Suppressor macrophage treated with lipopolysaccharide for 4 hours (primary cell): ENCODE results near the gene SPEM2.

Source experiments
- DNase-seq: peaks from one replicate; pipeline ENCODE4 v3.0.0-alpha.2; 2020

SPEM2 gene

DNA sequence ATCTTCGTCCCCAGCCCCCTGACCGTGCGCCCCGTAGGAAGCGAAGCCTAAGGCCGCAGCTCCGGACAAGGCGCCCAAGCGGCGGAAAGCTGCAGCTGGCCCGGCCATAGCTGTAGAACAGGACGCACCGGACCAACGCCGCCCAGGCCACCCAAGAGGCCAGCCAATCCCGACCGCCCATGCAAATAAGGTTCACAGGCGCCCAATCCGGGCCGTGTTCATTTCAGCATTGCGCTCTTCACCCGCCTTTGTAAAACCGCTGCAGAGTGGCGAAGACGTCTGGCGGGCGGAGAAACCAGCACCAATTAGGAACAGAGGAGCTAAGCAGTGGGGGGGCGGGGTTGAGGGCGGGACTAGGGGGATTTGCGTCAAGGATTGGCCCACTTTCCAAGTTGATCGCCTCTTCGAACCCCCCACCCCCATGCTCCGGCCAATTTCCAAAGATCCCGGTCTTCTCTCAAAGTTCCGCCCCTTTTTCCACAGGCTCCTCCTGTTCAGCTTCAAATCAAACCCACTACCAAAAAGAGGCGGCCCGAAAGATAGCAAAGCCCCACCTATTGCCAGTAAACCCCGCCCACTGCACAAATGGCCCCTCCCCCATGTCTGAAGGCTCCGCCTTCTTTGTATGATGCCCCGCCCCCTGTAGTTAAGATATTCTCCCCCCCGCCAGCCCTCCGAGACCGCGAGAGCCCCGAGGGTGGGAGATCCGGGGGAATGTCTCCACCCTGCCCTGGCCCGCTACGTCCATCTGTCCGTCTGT, 21.3 kb upstream of the SPEM2 start, which contains the start of gene TMEM256:
Gene TMEM256, minus strand, starts transcription at position 121 of the 760 bp plus-strand sequence. Its CDS starts 13 bp downstream, at position 108.
- peak; percentile 99 for DNase-seq

DNA sequence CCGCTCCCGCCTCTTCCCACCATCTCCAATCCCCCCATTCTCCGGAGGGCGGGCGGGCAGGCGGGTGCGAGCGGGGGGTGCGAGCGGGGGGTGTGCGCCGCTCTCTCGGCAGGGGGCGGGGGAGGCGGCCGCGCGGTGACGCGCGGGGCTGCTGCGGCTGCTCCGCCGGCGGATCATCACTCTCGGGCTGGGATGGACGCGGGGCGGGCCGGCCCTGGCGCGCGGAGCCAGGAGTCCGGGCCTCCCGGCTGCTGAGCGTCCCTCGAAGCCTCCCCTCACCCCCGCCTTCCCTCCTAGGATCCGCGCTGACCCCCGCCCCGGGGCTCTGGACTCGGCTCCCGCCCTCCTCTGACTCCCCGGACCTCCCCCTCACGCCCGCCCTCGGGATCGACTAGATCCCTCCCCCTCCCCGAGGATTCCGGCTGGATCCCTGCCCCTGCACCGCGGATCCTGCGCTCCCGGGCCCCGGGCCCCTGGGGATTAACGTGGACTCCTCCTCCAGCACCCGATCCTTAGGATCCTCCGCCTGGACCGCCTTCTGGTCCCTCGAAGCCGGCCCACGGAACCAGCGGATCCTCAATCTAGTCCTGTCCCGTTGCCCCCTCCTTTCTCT, 20.6 kb upstream of the SPEM2 start:
- DNase-seq = peak; percentile 13

DNA sequence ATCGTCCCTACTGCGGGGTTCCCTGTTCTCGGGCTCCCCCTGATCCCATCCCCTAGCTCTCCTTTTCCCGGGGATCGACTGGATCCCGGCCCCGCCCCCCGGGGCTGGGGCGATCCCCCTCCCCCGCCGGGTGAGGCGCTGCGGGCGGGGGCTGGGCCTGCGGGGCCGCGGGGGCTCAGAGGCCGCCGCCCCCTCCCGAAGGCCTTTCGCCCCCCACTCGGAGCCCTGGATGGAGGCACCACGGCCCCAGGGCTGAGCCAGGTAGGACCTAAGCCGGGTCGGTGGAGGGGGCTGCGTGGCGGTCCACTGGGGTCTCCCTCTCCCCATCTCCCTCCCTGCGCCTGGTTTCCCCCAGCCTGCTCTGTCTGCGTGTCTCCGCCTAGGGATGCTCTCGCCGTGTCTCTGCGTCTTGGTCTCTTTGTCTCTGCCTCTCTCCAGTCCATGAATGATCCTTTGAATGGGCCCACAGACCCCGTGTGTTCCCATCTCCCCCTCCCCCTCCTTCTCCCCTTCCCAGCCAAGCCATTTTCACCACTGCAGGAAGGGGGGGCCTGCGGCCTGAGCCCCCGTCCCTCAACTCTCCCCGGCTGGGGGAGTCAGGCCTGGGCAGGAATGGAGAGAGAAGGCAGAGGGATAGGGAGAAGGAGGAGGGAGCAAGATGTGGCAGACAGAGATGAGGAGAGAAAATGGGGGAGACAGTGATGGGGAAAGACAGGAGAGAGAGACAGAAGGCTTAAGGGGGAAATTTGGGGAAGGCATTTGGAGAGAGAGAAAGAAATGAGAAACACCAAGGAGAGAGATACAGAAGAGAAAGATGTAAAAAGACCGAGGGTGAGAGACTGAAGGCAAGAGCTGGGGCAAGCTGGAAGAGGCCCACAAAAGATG, 19.8 kb upstream of the SPEM2 start:
- no peak for DNase-seq

DNA sequence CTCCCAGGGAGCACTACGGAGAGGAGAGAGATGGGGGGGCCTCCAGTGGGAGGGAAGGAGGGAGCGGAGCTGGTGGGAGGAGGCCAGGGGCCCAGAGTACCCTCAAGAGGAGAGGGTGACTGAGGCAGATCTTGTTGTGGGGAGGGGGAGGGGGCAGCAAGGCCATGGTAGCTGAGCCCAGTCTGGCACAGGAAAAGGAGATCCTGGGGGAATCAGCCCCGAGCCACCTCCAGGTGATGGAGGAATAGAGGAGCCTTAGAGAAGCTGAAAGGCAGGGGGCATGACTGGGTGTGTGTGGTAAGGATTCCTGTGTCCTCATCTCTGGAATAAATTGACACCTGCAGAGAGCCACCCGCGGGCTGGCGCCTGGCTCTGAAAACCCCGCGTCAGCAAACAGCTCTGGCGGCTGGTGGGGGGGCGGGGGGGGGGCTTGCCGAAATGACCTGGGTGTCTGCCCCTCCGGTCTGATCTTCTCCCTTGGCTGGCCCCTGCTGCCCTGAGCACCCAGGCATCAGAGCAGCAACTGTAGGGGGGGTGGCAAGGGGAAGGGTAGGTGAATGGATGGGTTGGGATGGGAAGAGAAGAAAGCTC, 19.1 kb upstream of the SPEM2 start:
- no peak for DNase-seq

DNA sequence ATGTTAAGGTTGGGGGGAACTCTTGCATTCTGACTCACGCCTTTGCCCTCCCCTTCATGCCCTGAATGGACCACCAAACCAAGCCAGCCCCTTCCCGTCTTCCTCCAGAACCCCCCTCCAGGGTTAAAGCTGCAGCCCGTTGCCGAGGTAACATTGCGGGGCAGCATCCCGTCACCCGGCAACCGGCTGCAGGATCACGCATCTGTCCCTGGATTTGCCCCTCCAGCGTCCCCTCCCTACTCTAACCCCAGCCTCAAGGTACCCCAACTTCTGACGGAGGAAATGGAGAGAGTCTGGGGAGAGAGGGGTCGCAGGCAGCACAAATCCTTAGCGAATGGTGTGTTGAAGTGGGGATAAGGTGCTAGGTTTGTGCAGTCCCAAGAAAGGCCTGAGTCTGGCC, 18.3 kb upstream of the SPEM2 start:
- no peak for DNase-seq

DNA sequence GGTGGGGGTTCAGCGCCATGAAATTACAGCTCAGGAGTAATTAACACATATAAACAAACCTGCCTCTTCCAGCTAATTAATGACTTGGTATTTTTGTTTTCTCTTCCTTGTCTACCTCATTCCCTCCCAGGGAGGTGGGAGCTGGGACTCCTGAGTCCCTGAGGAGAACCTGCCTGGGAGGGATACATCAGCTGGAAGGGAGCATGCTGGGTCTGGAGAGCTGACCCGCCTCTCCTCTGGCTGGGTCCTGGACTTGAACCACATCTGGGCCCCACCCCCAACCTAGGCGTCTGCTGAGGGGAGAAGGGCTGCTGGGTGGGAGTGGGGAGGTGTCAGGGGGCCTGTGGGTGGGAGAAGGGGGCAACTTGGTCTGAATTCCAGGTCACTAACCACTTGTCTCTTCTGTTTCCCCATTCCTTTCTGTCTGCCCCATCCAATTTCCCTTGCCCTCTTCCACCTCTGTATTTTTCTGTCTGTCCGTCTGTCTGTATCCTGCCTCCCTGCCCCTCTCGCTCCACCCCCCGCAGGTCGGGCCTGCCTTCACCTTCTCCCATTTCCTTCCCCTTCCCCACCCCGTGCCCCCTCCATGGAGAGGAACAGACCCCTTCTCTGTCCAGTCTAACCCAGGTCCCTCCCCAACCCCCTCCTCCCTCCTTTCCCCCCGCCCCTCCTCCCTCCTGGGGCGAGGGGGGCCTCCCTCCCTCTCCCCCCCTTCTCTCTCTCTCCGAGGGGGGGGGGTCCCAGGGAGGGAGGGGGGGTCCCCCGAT, 17.7 kb upstream of the SPEM2 start, which contains the start of gene NLGN2:
Gene NLGN2, plus strand, starts transcription at position 361 of the 767 bp plus-strand sequence. CDS start 411 bp downstream, outside the sequence.
- no peak for DNase-seq

DNA sequence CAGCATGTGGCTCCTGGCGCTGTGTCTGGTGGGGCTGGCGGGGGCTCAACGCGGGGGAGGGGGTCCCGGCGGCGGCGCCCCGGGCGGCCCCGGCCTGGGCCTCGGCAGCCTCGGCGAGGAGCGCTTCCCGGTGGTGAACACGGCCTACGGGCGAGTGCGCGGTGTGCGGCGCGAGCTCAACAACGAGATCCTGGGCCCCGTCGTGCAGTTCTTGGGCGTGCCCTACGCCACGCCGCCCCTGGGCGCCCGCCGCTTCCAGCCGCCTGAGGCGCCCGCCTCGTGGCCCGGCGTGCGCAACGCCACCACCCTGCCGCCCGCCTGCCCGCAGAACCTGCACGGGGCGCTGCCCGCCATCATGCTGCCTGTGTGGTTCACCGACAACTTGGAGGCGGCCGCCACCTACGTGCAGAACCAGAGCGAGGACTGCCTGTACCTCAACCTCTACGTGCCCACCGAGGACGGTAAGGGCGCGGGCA, 17.1 kb upstream of the SPEM2 start:
- DNase-seq = no peak

DNA sequence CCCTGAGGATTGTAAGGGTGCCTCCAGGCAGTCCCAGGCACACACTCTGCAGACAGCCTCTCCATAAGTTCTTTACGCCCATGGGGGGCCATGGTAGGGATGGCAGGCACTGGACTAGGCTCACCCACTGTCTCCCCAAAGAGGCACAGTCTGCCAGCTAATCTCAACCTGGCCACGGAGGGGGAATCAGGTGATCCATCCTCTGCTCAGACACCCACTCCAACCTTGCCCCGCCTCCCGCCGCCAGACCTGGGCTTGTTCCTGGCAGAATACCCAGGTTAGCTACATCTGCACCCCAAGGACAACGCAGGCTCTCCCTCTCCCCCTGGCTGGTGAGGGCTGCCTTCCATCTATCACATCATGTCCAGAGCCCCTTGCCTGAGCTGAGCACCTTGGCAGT, 16.6 kb upstream of the SPEM2 start:
- no peak for DNase-seq

DNA sequence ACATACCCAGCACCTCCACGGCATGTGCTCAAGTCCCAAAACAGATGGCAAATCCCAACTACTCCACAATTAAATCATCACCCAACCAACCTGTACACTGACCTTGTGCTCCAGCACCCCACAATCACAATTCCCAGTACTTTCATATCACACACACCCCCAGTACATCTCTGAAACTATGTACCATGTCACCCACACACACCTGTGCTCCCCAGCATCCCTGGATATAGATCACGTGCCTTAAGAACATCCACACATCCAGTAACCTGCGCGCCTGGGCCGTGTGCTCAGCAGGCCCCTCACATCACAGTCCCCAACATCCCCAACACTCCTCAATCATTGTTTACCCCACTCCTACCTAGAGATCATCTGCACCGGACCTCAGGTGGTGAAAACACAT, 15.7 kb upstream of the SPEM2 start:
- DNase-seq = no peak

DNA sequence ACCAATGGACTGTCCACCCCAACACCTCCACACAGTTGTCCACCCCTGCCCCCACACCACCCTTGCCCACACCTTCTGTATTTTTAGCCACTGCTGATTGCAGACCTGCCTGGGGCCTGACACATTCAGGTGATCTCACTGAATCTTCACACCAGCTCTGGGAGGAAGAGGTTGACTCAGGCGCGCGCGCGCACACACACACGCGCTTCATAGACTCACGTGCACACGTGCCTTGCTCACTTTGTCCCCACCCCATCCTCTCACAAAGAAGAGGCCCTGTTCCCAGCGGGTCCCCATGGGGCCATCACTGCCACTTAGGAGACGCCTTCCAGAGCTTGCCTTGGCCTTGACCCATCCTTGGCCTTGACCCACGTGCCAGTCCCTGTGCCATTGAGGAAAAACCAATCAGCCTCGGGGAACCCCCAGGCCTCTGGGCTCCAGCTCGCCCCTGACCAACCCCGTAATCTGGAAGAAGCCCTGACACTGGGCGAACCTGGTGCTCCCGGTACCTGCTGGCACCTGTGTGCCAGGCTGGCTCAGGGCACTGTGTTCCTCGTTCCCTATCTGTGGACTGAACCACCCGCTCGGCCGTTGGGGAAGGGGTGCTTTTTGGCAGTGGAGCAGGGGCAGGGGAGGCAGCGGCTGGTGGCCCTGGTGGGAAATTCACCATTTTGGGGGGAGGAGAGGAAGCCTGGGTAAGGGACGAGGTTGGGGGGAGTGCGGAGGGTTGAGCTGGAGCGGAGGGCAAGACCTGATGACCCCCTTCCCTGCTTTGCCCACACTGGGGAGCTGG, 14.6 kb upstream of the SPEM2 start:
- no peak for DNase-seq

DNA sequence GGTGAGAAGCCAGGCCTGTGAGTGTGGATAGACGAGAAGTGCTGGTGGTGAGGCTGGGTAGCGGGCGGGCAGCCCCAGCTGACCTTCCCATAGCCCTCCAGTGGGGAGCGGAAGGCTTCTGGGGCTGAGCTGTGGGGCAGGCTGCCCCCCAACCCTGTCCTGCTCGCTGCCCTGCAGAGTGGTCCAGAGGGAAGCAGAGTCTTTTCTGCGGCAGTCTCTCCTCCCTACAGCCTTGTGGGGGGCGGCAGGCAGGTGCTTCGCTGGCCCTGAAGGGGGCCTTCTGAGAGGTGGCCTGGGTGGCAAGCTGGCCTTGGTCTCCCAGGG, 14.0 kb upstream of the SPEM2 start:
- no peak for DNase-seq

DNA sequence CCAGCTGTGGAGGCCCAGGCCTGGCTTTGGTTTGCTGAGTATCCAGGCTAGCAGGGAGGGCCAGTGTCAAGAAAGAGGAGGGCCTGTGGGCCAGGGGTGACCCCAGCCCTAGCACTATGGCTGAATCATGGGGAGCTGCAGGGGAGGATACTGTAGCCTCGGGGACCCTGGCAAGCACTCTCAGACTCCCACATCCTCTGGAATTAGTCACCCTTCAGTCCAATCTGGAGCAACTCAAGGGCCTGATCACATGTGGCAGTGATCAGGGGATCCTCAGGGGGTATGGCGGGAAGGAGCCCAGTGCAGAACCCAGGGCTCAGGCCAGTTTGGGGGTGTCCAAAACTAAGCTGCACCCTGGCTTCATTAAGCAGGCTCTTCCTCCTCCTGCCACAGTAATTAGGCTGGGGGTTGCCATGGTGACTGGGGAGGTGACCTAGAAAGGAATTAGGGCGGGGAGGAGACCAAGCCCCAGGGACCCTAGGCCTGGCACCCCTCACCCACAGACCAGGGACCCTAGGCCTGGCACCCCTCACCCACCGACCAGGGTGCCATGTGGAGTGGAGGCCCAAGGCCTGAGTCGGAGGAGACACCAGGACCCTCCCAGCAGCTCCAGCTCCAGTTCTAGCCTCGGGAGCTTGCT, 11.9 kb upstream of the SPEM2 start:
- no peak for DNase-seq

DNA sequence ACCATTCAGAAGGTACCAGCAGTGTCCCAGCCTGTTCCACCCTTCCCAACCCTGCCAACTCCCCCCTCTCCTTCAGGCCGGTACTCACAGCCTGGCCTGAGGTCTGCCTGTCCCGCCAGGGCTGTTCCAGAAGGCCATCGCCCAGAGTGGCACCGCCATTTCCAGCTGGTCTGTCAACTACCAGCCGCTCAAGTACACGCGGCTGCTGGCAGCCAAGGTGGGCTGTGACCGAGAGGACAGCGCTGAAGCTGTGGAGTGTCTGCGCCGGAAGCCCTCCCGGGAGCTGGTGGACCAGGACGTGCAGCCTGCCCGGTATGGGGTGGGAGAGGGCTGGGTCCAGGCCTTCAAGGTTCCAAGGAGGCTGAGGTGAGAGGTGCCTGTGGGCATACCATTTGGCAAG, 10.6 kb upstream of the SPEM2 start:
- no peak for DNase-seq

DNA sequence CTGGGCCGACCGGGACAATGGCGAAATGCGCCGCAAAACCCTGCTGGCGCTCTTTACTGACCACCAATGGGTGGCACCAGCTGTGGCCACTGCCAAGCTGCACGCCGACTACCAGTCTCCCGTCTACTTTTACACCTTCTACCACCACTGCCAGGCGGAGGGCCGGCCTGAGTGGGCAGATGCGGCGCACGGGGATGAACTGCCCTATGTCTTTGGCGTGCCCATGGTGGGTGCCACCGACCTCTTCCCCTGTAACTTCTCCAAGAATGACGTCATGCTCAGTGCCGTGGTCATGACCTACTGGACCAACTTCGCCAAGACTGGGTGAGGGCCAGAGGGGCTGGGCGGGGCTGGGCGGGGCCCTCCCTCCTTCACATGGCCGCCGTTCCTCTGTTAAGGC, 9.6 kb upstream of the SPEM2 start:
- DNase-seq = no peak

DNA sequence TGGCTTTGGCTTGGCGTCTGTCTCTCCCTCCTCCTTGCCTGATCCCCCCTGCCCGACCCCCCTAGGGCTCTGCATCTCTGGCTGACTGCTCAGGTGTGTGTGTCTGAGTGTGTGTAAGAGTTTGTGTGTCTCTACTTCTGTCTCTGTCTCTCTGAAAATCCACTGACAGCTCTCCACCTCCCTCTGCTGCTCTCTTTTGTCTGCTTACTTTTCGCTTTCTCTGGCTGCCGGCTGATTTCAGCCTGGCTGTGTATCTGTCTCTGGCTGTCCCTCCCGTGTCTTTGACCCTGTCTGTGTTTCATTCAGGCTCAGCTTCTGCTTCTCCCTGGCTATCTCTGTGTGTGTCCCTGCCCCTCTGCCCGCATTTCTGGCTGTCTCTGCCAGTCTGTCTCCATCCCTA, 9.1 kb upstream of the SPEM2 start:
- DNase-seq = no peak

DNA sequence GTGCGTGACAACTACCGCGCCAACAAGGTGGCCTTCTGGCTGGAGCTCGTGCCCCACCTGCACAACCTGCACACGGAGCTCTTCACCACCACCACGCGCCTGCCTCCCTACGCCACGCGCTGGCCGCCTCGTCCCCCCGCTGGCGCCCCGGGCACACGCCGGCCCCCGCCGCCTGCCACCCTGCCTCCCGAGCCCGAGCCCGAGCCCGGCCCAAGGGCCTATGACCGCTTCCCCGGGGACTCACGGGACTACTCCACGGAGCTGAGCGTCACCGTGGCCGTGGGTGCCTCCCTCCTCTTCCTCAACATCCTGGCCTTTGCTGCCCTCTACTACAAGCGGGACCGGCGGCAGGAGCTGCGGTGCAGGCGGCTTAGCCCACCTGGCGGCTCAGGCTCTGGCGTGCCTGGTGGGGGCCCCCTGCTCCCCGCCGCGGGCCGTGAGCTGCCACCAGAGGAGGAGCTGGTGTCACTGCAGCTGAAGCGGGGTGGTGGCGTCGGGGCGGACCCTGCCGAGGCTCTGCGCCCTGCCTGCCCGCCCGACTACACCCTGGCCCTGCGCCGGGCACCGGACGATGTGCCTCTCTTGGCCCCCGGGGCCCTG, 8.3 kb upstream of the SPEM2 start:
- no peak for DNase-seq

DNA sequence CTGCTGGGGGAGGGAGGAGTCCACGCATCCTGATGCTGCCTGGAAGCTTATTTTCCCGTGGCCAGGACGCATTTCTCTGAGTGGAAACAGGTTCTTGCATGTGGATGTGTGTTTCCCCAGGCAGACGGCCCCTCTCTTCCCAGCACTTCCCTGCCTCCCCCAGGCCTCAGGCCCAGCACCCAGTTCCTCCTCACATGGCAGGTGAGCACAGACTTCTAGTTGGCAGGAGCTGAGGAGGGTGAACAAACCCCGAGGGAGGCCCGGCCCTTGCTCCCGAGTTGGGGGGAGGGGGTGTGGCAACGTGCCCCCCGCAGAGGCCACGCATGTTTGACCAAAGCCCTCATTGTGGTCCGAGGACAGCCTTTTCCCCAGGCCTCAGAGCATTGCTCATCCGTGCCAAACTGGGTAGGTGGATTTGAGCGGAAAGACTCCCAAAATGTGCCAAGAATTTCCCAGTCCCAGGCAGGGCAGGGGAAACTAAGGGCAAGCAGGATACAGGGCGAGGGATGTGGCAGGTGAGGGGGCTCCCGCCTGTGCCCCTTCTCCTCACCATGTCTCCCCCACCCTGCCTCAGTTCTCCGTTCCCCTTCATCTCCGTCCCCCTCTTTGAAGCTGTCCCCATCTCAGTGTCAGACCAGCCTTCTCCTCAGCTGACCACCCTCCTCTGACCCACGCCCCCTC, 6.8 kb upstream of the SPEM2 start:
- DNase-seq = no peak

DNA sequence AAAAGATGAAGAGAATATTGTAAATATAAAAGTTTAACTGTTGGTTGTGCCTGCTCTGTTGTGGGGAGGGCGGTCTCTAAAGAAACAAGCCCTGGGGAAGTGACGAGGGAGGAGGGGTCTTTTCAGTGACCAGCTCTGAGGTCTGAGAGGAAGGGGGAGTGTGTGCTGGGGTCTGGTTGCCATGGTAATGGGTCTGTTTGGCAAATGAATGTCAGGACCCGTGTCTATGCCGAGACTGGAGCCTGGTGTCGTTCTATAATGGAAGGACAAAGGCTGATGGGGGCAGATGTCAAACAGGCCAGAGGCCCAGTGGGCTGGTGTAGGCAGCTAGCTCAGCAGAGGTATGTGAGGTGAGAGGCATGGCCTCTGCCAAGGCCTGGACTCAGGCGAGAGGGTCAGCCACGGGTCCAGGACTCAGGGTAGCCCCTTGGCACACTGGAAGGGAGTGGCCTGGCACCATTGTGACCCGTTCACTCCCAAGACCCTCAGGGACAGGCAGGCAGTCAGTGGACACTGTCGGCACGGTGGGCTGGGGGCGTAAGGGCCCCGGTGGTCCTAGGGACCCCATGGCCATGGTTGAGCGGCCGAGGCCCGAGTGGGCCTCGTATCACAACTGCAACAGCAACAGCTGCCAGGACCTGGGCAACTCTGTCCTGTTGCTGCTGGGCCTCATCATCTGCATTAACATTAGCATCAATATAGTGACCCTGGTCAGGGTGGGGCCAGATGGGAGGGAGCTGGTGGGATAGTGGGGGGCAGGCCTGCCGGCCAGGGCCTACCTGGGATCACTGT, 5.4 kb upstream of the SPEM2 start, which contains the start of gene SPEM1:
Gene SPEM1, plus strand, starts transcription at position 506 of the 792 bp plus-strand sequence. Its CDS starts 61 bp downstream, at position 567.
- DNase-seq = no peak

DNA sequence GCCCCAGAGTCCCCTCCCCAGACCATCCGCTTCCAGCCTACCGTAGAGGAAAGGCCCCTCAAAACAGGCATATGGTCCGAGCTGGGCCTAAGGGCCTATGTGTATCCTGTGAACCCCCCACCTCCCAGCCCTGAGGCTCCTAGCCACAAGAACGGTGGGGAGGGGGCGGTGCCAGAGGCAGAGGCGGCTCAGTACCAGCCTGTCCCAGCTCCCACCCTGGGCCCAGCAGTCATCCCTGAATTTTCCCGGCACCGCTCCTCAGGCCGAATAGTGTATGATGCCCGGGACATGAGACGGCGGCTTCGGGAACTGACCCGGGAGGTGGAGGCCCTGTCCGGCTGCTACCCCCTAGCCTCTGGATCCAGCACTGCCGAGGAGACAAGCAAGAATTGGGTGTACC, 4.2 kb upstream of the SPEM2 start:
- DNase-seq = no peak
